GM18868 (cell line): ENCODE results near the gene CAMKMT.

Experiments used
- ATAC-seq: cut with Tn5 transposase; IDR thresholded peaks from one replicate; pipeline ENCODE4 v1.9.1; 2021; ENCODE audit warnings: mild to moderate bottlenecking, moderate library complexity; ENCODE audit not compliant: unreplicated experiment

The CAMKMT gene

GRCh38 chr2:44548221-44549098 is 186.7 kb downstream of the CAMKMT start:
- no peak for ATAC-seq

GRCh38 chr2:44549099-44549471 is 187.3 kb downstream of the CAMKMT start:
- no peak for ATAC-seq

GRCh38 chr2:44549856-44550255 is 188.1 kb downstream of the CAMKMT start:
- ATAC-seq, result no peak

GRCh38 chr2:44550561-44550960 is 188.8 kb downstream of the CAMKMT start:
- peak; percentile 43 for ATAC-seq

- ATAC-seq, result no peak
These were observed 189.8 kb downstream of the CAMKMT start for GRCh38 chr2:44551497-44551896.

- ATAC-seq, result no peak
These were observed 191.7 kb downstream of the CAMKMT start for GRCh38 chr2:44553456-44553855.

GRCh38 chr2:44555700-44556099 is 194.0 kb downstream of the CAMKMT start:
- ATAC-seq, result no peak

GRCh38 chr2:44559108-44559507 is 197.4 kb downstream of the CAMKMT start:
- ATAC-seq, result no peak

GRCh38 chr2:44560352-44560751 is 198.6 kb downstream of the CAMKMT start:
- ATAC-seq, result no peak

GRCh38 chr2:44560941-44561340 is 199.2 kb downstream of the CAMKMT start:
- ATAC-seq, result no peak

GRCh38 chr2:44562737-44563136 is 201.0 kb downstream of the CAMKMT start:
- no peak for ATAC-seq

- no peak for ATAC-seq
These were observed 203.0 kb downstream of the CAMKMT start for GRCh38 chr2:44564752-44565151.

- no peak for ATAC-seq
These were observed 204.3 kb downstream of the CAMKMT start for GRCh38 chr2:44566059-44566458.

GRCh38 chr2:44569491-44569890 is 207.7 kb downstream of the CAMKMT start:
- ATAC-seq, result no peak

- no peak for ATAC-seq
These were observed 208.5 kb downstream of the CAMKMT start for GRCh38 chr2:44570271-44570670.

- ATAC-seq, result no peak
These were observed 209.0 kb downstream of the CAMKMT start for GRCh38 chr2:44570777-44571176.

- ATAC-seq, result no peak
These were observed 210.6 kb downstream of the CAMKMT start for GRCh38 chr2:44572196-44572900.

- ATAC-seq, result no peak
These were observed 212.2 kb downstream of the CAMKMT start for GRCh38 chr2:44573996-44574395.

GRCh38 chr2:44578471-44579093 is 216.8 kb downstream of the CAMKMT start:
- ATAC-seq, result peak; percentile 94

- no peak for ATAC-seq
These were observed 217.5 kb downstream of the CAMKMT start for GRCh38 chr2:44579115-44579836.

- ATAC-seq, result no peak
These were observed 218.1 kb downstream of the CAMKMT start for GRCh38 chr2:44579837-44580230.
